Endodermal cell (in vitro differentiated cells): ENCODE data around the gene LSAMP. TPM values are rescaled to one million over a fixed set of nuclear protein-coding genes. Genes with fewer than 3 reads are reported as not detected.

Experiments
- DNase-seq: peaks from one replicate; pipeline ENCODE4 v3.0.0-alpha.2; 2017
- H3K27ac ChIP-seq: 2 replicates; pipeline ENCODE4 v1.5.1; 2013; ENCODE audit warnings: mild to moderate bottlenecking, low read depth, low read length, moderate library complexity
- H3K27me3 ChIP-seq: 2 replicates; pipeline ENCODE4 v1.6.1; 2013; ENCODE audit warnings: mild to moderate bottlenecking, low read length, moderate library complexity; ENCODE audit not compliant: insufficient read depth, control insufficient read depth, poor library complexity, severe bottlenecking
- H3K36me3 ChIP-seq: 2 replicates; pipeline ENCODE4 v1.7.0; 2013; ENCODE audit warnings: mild to moderate bottlenecking, low read length, moderate library complexity; ENCODE audit not compliant: control insufficient read depth, insufficient read depth
- H3K4me1 ChIP-seq: one replicate; pipeline ENCODE4 v1.7.0; 2013; ENCODE audit warnings: low read length; ENCODE audit not compliant: control insufficient read depth, insufficient read depth
- H3K4me3 ChIP-seq: 2 replicates; pipeline ENCODE4 v1.5.1; 2013; ENCODE audit warnings: mild to moderate bottlenecking, low read length, moderate library complexity
- H3K9ac ChIP-seq: 2 replicates; pipeline ENCODE4 v1.6.1; 2013; ENCODE audit warnings: mild to moderate bottlenecking, low read length, moderate library complexity; ENCODE audit not compliant: poor library complexity, severe bottlenecking; ENCODE audit errors: extremely low read depth
- H3K9me3 ChIP-seq: 2 replicates; pipeline ENCODE4 v1.6.1; 2013; ENCODE audit warnings: mild to moderate bottlenecking, low read length, moderate library complexity; ENCODE audit not compliant: control insufficient read depth
- H3K27ac Mint-ChIP-seq: 2 replicates; pipeline ENCODE4 v1.8.0; 2020; ENCODE audit warnings: mixed read lengths
- H3K27me3 Mint-ChIP-seq: 2 replicates; pipeline ENCODE4 v1.8.0; 2021; ENCODE audit warnings: mild to moderate bottlenecking, mixed read lengths; ENCODE audit not compliant: insufficient read depth
- H3K36me3 Mint-ChIP-seq: 2 replicates; pipeline ENCODE4 v1.8.0; 2020; ENCODE audit warnings: low read depth, mixed read lengths
- H3K4me1 Mint-ChIP-seq: 2 replicates; pipeline ENCODE4 v1.8.0; 2020; ENCODE audit warnings: mixed read lengths
- H3K4me3 Mint-ChIP-seq: 2 replicates; pipeline ENCODE4 v1.8.0; 2020; ENCODE audit warnings: mild to moderate bottlenecking, moderate library complexity, mixed read lengths
- H3K9me3 Mint-ChIP-seq: 2 replicates; pipeline ENCODE4 v1.8.0; 2020; ENCODE audit warnings: mild to moderate bottlenecking, mixed read lengths
- CTCF ChIP-seq: fragments of 200-600 bp; sonication (generic); conservative IDR thresholded peaks from 2 replicates; pipeline ENCODE4 v1.5.0; 2021; ENCODE audit warnings: antibody characterized with exemption, mild to moderate bottlenecking
- WGBS, 2 experiments: methylation state at CpG; one replicate each; pipeline versions ENCODE4 v1.1.5 to v1.1.7; 2013; ENCODE audit warnings: missing lambda C conversion rate in 2 of 2, mixed read lengths in 1 of 2; ENCODE audit not compliant: insufficient coverage in 1 of 2, insufficient read length in 1 of 2; 5-methylcytosine and 5-hydroxymethylcytosine counted together
- total RNA-seq, 2 donors: library from RNA; stranded (reverse); fragmentation: NEBNext Ultra II Directional in 1 of 2; extraction: Animal tissue kit (Norgen Biotek cat#: 25700) in 1 of 2; gene quantifications; 2 replicates in 1 of 2; 3 replicates in 1 of 2; pipeline ENCODE4 v1.2.1, GENCODE V29; 2021

The LSAMP gene
- total RNA-seq, 2 donors from 2014 or later: 4.4 to 10.2 TPM

- Histone ChIP-seq H3K9ac (no peak overlapping the region), H3K4me3 (no peak overlapping the region), H3K36me3 (no peaks in the 10 kb centered on the region), H3K9me3 (no peaks in the 10 kb centered on the region), H3K4me1 (no peaks in the 10 kb centered on the region), H3K27ac (no peak overlapping the region), H3K27me3 (no peaks in the 10 kb centered on the region)
- no peak for TF ChIP-seq CTCF
- Mint-ChIP-seq H3K36me3 (no peaks in the 10 kb centered on the region), H3K27me3 (peaks cover 2% of the 10 kb centered on the region), H3K4me1 (peaks cover 4% of the 10 kb centered on the region), H3K9me3 (no peaks in the 10 kb centered on the region), H3K27ac (no peak overlapping the region), H3K4me3 (no peak overlapping the region)
- 91 to 92% methylated on average over 2 to 3 of the region's 3 CpGs for WGBS, 2 experiments
- no peak for DNase-seq
These were observed 145.6 kb downstream of the LSAMP start for GRCh38 chr3:116299646-116300081.

- no peaks in the 10 kb centered on the region for H3K4me1 ChIP-seq
- Mint-ChIP-seq H3K4me1 (peaks cover 4% of the 10 kb centered on the region), H3K9me3 (no peaks in the 10 kb centered on the region), H3K36me3 (no peaks in the 10 kb centered on the region), H3K4me3 (no peak overlapping the region), H3K27me3 (no peaks in the 10 kb centered on the region), H3K27ac (no peak overlapping the region)
- no peak overlapping the region for H3K4me3 ChIP-seq
- TF ChIP-seq CTCF: no peak
- H3K9ac ChIP-seq: no peak overlapping the region
- no peaks in the 10 kb centered on the region for H3K36me3 ChIP-seq
- 89 to 100% methylated on average over 1 of the region's 1 CpG for WGBS, 2 experiments
- no peak overlapping the region for H3K27ac ChIP-seq
- no peaks in the 10 kb centered on the region for H3K9me3 ChIP-seq
- no peak for DNase-seq
- H3K27me3 ChIP-seq: no peaks in the 10 kb centered on the region
These were observed 147.1 kb downstream of the LSAMP start for GRCh38 chr3:116298151-116298550.

- 98 to 100% methylated on average over 3 to 4 of the region's 4 CpGs for WGBS, 2 experiments
- Mint-ChIP-seq H3K4me1 (peaks cover 3% of the 10 kb centered on the region), H3K36me3 (no peaks in the 10 kb centered on the region), H3K27me3 (no peaks in the 10 kb centered on the region), H3K4me3 (no peak overlapping the region), H3K27ac (no peak overlapping the region), H3K9me3 (no peaks in the 10 kb centered on the region)
- Histone ChIP-seq H3K9ac (no peak overlapping the region), H3K36me3 (no peaks in the 10 kb centered on the region), H3K4me1 (no peaks in the 10 kb centered on the region), H3K27me3 (no peaks in the 10 kb centered on the region), H3K9me3 (no peaks in the 10 kb centered on the region), H3K27ac (no peak overlapping the region), H3K4me3 (no peak overlapping the region)
- TF ChIP-seq CTCF: no peak
- no peak for DNase-seq
These were observed 154.1 kb downstream of the LSAMP start for GRCh38 chr3:116291141-116291540.
